Suppressor macrophage treated with lipopolysaccharide for 1 hour (primary cell): ENCODE measurements around the gene MGAT4C.
"Not testable (repeated sequence)": the region's sequence is repeated elsewhere in the genome, so short reads cannot be mapped to it uniquely, and the experiment has no call there.

Source experiments
- DNase-seq, 3 donors: peaks; one replicate each; pipeline ENCODE4 v3.0.0-alpha.2; 2020 to 2022

The MGAT4C gene

DNA sequence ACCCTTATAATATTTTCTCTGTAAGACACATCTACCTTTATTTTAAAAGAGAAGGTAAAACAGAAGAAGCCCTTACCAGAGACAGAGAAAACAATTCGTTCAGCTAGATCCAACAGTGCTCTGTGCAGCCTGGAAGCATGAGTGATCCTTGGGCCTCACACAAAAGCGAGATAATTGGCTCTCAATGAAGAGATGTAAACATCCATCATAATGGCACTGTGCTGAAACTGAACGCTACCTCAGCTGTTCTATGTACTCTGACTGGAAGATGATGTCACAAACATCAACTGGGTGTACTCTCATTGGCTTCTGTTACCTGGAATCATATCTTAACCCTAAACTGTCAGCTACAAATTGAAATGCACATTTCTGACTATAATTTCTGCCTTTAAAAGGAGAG is at the start of gene MGAT4C:
Gene MGAT4C (minus strand): TSS at position 229 of the 400 bp plus-strand sequence.
- no peak for DNase-seq

DNA sequence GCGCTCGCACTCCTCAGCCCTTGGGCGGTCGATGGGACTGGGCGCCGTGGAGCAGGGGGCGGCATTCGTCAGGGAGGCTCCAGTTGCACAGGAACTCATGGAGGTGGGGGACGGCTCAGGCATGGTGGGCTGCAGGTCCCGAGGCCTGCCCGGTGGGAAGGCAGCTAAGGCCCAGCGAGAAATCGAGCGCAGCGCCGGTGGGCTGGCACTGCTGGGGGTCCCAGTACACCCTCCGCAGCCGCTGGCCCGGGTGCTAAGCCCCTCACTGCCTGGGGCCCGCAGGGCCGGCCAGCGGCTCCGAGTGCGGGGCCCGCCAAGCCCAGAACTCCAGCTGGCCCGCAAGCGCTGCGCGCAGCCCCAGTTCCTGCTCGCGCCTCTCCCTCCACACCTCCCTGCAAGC is 40.2 kb upstream of the MGAT4C start:
- not testable (repeated sequence) for DNase-seq

DNA sequence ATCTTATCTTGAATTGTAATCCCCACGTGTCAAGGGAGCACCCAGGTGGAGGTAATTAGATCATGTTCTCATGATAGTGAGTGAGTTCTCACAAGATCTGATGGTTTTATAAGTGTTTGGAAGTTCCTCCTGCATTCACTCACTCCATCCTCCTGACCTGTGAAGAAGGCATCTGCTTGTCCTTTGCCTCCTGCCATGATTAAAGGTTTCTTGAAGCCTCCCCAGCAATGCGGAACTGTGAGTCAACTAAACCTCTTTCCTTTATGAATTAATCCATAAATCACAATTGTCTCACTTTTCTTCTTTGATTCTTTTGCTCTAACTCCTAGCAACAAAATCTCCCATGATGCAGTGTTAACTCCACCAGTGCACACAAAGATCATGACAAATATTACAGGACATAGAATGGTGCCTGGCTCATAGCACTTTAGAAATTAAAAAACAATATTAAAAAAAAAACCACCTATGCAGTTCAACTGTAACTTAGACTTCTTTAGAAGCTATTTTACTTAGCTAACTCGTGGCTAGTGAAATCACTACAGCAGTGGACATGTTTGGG is 37.6 kb upstream of the MGAT4C start:
- DNase-seq, result no peak

DNA sequence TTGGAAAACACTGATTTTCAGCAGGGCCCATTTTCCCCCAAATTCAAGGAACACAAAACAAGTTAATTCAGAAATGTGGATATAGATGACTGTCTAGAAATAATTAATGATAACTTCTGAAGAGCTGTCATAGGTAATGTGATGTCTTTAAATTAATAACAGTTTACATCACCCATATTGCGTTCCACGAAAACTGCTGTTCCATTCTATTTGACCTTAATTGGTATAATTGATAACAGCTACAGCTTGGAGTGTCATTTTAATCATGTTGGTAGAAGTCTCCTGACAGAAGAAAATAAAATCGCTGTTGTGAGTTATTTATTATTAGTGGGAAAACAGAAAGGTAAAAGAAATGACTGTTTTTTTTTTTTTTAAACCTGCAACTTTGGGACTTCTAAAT is 36.3 kb upstream of the MGAT4C start:
- DNase-seq, result no peak

DNA sequence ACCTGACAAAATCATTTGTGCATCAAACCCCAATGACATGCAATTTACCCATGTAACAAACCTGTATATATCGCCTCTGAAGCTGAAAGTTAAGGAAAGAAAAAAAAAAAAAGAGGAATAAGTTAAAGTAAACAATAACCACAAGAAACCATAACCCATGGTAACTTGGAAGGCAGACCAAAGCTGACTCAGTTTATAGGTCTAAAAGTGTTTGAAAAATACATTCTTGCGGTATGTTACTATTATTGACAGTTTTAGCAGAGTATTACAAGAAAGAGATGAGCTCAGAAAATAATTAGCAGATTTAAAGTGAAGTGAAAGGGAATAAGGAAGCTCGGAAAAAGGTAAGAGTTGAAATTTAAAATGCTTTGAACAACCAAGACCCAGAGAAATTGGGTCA is 34.4 kb upstream of the MGAT4C start:
- DNase-seq, result no peak

DNA sequence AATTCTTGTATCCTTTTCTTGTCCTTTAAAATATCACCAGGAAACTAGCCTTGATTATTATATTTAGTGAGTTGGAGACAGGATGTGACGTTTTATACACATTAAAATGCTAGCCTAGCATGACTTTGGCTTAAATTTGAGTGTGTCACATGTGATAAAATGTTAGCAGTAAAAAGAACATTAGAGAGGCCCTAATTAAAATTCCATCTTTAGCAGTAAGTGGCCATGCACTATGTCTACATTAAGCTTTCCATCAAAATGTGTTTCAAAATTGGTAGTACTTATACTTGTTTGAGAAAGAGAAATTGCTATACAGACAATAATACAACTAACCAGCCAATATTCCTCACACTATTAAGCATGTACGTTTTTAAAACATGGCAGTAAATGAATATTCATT is 29.9 kb upstream of the MGAT4C start:
- DNase-seq, result no peak

DNA sequence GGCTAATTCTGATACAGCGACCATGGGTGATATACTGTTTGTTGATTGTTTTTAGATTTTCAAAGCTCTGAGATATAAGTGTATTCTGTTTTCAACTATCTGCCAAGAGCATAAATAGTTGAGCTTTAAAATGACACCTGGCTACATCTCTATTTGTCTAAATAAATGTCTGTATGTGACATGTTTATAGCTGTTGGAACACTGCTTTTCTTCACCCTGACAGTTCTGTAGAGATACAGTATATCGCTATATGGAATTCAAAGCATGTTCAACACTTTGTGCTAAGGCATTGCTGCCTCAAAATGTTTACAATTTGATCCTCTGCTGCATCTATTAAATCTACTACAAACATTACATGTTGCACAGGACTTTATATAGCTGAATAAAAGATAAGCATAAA is 27.4 kb upstream of the MGAT4C start:
- DNase-seq, result no peak

DNA sequence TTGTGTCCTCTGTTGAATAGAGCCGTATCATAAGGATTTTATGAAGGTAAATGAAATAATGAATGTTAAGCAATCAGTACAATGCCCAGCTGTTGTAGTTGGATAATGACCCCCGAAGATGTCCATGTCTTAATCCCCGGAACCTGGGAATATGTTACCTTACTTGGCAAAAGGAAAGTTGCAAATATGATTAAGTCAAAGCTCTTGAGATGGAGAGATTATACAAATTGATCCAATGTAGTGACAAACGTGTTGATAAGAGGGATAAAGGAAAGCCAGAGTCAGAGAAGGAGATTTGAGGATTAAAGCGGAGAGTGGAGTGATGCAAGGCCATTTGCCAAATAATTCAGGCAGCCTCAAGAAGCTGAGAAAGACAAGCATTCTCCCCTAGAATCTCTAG is 19.2 kb upstream of the MGAT4C start:
- DNase-seq, result no peak

DNA sequence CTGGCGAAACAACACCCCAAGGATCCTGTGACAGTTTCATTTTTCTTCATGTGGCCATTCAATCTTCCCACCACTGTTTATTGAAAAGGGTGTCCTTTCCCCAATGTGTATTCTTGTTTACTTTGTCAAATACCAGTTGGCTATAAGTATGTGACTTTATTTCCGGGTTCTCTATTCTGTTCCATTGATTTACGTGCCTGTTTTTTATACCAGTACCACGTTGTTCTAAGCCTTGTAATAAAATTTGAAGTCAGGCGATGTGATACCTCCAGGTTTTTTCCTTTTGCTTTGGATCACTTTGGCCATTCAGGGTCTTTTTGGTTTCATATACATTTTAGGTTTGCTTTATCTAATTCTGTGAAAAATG is 9.1 kb upstream of the MGAT4C start:
- no peak for DNase-seq

DNA sequence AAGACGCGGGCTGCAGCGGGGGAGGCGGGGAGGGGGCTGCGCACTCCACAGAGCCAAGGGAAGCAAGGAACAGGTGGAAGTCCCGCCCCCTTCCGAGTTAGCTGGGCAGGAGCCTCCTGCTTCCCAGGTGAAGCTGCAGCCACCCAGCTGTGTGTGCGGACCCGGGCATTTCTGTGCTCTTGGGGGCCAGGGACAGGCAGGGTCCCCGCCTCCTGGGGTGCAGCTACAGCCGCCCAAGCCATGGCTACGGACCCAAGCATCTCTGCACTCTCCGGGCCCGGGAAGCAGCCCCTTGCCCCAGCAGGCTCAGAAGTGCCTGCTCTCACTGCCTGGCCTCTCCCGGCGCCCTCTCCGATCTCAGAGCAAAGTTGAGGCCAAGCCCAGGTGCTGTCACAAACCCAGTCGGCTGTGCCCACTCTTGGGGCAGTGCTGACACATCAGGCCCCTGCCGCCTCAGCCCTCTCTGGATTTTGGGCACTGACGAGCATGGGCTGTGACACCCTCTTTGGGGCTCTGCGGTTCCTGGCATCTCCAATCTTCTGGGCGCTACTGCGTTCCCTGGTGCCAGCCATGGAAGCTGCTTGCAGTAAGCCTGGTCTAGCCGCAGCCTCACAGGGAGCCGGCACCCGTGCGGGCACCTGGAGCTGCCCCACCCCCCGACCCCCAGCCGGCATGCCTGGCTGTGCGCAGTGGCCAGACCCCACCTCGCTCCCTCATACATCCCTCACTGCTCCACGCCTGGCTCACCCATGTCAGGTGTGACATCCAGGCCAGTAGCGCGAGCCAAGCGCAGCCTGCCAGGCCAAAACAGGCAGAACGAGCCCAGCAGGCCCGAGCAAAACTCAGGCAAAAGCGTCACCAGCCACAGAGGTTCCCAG is 8.5 kb upstream of the MGAT4C start:
- DNase-seq, result no peak

DNA sequence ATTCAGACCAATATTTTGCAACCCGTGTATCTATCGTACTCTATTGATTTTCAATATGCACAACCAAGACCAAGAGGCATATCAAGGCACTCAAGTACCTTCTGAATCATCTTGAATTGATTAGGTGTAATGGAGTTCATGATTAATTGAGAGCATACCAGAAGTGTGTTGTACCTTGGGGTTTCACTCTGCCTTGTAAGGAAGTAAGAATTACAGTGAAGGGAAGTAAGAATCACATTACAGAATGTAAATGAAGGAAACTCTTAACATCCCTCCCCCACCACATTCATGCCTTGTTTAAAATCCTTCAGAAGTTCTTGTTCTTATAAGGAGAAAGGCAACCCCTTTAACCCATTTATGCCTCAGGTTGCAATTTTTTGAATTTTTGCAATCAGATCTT is 5.4 kb upstream of the MGAT4C start:
- no peak for DNase-seq

DNA sequence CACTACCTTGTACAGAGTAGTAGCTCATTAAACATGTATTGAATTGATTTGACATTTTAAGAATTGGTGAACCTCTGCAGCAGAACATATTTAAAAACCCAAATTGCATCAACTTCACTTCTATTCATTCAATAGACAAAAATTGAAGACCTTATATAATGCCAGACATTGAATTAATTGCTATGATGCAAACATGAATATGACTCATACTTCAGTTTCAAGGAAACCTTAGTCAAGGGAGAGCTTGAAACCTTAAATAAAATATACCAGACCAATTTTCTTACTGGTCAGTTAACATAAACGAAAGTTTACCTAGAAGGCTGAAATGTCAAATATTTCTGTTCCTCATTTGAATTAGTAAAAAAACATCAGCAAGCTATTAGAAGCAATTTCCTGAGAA is 5.0 kb upstream of the MGAT4C start:
- DNase-seq, result no peak

DNA sequence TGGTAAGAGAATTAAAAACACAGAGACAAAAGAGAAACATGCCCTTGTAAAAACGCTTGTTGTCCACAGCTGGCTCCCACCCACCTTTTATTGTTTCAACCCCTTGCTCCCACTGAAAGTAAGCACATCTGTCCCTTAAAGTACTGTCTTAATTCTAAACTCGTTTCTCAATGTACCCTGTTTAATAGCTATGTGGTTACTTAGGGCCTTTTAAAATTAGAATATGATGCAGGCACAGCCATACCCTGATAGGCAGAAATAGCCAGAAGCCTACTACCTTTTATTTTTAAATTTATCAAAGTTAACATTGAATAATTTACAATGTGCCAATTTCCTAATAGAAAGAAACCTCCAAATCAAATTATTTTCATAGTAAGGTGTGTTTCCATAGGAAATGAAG is 4.0 kb upstream of the MGAT4C start:
- no peak for DNase-seq

DNA sequence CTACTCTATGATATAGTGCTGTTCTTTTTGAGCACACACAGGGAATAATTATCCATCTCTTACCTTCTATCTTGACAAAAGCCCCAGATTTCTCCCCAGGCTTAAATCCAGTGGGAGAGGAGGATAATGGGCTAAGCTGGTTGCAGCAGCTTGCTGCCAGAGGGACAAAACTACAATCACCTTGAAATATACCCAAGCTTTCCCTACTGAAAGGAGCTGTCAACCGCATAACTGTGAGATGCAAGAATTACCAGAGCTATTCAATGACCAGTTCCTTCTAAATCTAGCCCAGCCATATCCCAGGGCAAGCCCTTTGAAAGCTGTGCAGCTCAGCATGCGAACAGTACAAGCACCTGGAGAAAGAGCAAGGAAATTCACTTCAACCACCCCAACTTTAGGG is 943 bp upstream of the MGAT4C start:
- DNase-seq, result no peak

DNA sequence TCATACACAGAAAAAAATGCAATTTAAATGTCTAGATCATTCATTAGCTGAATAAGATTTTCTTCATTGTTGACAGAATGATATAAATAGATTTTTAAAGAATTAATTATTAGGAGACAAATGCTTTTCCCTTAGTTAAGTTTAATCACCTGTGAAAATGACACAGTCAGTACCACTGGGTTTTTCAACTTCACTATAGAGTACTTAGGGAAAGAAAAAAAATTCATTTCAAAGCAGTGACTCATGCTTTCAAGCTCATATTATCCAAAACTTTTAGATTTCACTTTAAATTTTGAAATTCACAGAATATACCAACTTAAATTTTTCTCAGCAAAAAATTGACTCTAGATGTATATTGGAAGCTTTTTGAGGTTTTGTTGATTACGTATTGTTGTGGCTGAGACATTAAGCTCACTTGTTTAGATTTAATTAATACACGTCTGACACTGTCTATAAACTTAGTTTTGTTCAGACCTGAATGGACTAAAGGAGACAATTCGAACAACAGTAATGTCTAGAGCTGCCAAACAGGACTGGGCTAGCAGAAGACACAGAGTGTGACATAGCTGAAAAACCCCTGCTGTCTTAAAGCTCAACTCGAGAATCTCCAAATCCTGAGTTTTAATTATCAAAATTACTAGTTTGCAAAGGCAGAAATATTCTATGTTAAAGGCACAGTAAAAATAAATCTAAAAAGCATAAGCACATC is 1.6 kb downstream of the MGAT4C start:
- DNase-seq, result no peak

DNA sequence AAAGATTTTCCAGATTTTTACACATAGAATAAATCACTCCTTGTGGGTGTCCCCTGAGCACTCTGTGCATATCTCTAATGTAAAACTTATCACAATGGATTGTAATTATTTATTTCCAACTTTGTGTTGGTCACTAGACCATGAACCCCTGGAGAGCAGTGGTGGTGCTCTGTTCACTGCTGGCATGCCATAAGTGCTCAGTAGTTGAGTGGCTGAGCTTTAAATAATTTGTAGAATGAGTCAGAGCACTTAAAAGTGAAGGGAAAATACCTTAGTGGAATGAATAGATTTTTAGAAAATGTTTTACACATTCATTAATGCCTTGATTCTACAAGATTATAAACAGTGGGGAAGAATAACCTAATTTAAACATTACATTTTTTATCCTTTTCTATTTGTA is 6.3 kb downstream of the MGAT4C start:
- DNase-seq, result no peak

DNA sequence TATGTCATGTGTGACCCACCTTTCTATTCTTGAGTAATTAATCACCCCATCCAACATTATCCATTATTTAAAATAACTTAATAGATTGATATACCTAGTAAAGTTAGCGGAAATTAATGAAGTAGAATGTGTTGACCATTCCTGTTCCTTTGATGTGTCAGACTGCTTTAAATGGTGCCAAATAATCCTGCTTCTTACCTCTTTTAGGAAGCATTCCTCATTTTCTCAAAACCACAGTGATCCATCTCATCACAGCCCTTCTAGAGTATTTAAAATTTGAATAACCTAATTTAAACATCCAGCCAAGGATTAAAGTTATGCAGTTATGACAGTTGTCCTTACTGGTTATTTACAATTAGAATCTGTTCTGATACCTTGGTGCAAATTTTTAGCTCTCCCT is 6.9 kb downstream of the MGAT4C start:
- no peak for DNase-seq

DNA sequence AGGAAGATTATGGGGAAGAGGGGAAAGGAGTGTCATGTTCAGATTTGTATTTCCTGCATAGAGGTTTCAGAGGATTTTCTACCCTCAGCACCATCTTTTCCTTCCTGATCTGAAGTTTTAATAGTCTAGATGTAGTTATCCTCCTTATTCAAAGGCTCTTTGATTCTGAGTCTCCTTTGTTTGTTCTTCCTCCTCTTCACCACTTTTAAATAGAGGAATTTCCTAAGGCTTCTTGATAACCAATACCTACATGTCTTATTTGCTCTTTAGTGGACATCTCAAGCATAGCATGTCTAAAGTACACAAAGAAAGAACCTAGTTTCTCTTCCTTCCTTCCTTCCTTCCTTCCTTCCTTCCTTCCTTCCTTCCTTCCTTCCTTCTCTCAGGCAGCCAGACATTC is 8.3 kb downstream of the MGAT4C start:
- no peak for DNase-seq

DNA sequence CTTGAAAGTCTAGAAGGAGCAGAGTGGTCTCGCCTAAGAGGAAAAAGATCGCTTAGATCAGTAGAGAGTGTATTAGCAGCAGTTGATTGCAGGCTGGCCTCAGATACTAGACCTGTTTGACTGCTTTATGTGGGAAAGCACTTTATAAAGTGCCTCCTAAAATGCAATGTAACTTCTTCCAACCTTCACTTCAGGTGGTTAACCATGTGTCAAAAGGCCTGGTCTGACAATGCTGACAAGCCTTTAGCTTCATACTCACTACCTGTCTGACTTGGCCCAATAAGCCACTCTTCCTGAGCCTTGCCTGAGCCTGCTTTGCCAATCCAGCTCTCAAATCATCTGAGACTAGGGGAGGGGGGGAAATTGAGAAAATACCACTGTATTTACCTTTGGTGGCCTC is 14.6 kb downstream of the MGAT4C start:
- DNase-seq, result no peak

DNA sequence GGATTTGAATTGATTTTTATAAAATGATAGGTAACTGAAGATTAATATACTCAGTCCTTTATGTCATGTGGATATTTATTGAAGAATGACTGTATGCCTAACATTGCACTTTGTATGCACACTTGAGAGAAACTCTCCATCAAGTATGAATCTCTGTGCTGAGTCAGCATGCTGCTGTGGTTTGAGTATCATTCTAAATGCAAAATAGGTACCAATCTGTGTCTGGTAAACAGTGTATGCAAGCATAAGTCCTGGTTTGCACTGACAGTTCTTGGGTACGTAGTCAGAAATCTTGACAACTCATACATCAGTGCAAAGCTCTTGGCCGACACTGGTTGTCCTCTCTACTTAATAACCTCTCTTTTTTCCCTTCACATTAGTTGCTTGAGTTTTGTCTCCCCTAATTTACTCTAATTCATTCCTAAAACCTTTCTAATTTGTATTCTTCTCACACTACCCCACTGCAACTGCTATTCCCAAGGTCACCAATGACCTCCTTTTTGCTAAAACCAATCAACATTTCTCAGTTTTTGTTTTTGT is 21.8 kb downstream of the MGAT4C start:
- no peak for DNase-seq

DNA sequence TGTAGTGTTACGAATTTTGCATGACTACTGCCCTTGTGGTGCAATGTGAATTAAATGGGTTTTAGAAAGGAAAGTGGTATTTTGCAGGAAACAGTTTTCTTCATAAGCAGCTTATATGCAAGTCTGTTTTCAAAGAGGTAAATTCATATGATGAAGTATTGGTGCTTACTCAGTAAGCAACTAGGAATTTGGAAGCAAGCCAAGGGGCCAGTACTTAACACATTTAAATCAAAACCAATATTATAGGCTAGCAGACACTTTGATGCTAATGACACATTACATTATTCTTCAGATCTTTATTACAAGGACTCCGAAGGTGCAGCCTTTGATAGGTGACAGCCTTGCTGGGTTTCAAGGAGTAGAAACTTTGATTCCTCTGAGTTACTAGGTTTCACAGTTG is 23.1 kb downstream of the MGAT4C start:
- no peak for DNase-seq

DNA sequence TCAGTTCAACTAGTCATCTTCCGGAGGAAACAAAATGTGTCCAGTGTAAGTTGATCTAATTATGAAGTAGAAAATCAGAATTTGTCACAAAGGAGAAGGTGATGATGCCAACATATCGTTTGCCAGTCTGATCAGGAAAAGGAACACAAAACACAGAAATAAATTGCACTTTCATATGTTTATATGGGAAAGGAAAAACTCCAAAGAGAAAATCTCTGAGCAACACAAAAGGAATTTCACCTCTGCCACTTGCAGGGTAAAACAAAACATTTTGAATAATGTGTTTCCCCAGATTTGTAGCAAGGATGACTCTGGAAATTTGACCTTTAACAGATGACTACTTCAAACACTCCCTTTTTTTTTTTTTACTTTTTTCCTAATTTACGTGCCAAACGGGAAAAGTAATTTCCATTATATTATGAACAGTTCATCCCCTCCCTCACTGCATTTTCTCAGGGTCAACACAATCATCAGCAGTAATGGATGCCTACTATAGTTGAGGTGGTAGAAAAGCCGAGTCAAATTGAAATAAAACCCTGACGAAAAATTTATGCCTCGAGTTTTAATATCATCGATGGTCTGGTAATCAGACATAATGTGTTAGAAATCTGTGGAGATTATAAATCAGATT is 25.6 kb downstream of the MGAT4C start:
- no peak for DNase-seq

DNA sequence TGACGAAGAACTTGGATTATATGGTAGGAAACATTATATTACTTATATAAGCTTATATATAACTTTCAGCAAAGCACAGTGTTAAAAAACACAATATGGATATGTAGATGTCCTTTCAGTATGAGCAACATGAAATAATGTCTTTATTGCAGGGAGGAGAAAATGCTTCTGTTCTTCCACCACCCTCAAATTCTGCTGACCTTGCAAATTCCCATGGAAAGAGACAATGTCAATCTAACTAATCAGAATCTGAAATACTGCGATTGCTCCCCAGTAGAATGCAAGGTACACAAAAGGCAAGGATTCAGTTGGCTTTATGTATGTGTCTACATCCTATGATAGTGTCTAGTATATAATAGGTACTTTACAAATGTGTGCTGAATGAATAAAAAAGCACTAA is 26.4 kb downstream of the MGAT4C start:
- no peak for DNase-seq

DNA sequence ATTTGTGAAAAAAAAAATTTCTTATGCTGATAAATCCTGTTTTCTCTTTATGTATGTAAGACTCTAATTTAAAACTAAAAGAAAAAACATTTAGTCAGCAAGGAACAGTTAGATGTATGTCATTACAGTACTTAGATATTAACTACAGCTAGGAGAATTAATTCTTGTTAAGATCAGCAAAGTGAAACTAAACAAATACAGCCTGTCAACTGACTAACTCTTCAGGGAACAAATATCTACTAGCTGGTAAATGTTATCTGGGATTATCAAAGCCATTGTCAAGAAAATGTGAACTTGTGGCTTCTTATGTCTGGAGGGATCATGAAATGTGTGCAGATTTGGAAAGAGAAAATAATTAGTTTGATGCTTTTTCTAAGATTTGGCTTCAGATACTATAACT is 27.5 kb downstream of the MGAT4C start:
- DNase-seq, result no peak
